Amygdala (tissue), 56 donors: ENCODE results near the gene OR1F1.

Experiments
- DNase-seq, 56 donors: peaks; one replicate each; lab custom pipeline; 2025; lab: John Stamatoyannopoulos, UW

Gene OR1F1

DNA sequence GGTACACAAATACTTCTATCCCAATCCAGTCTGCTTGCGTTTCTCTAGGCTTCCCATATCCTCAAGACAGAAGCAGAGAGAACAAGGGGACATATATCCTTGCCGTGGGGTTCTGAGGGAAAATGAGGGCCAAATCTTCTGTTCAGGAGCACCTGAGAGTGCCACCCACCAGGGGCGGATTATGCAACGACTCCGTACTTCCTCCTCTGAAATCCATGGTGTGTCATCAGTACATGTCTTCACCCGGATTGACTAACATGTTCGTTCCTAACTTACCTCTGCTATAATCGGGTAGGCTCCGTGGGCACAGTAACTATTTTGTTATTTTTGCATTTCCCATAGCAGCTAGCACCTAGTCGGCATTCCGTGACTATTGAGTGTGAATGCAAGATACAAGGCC, 54.7 kb downstream of the OR1F1 start:
- DNase-seq = no peak

- DNase-seq = no peak
These were observed 55.9 kb downstream of the OR1F1 start for GRCh38 chr16:3243882-3244281.

DNA sequence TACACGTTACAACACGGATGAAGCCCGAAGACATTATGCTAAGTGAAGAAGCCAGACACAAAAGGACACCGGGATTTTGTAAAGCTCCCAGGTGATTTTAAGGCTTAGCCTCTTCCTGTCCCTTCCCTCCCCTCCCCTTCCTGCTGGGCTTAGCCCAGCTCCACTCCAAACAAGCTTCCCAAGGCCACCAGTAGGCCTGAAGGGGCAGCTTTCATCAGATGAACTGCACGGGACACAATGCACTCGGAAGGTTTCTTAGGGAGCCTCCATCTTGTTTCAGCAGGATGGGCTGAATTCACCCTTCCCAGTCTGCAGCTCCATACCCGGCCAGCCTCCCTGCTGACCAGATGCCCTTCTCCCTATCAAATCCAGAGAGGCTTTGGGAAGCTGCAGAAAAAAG, 58.0 kb downstream of the OR1F1 start:
- DNase-seq = no peak

- no peak for DNase-seq
These were observed 58.9 kb downstream of the OR1F1 start for GRCh38 chr16:3246876-3247275.

GRCh38 chr16:3248596-3248995, 60.6 kb downstream of the OR1F1 start:
- DNase-seq = no peak

- DNase-seq = no peak
These were observed 61.0 kb downstream of the OR1F1 start for GRCh38 chr16:3249020-3249419.

DNA sequence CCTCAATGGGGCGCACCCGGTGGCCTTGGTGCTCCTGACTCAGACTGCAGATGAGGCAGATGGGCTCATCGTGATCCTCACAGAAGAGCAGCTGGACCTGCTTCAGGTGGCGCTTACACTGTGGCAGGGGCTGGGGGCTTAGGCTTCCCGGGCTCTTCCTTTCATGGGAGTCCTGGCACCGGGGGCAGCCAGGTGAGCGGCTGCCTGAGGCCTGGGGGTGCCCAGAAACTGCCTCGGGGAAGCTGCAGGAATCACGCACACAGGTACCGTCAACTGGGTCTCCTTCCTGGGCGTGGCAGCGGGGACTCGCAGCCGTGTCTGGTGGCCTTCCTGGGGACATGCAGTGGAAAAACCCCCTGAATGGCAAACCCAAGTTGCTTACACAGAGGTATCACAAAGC, 61.4 kb downstream of the OR1F1 start:
- no peak for DNase-seq

GRCh38 chr16:3252967-3253366, 65.0 kb downstream of the OR1F1 start:
- no peak for DNase-seq

- DNase-seq = no peak
These were observed 66.3 kb downstream of the OR1F1 start for GRCh38 chr16:3254309-3254708.
